Daoy (cell line): ENCODE results near the gene TIMP2. TPM values are rescaled to one million over a fixed set of nuclear protein-coding genes. Genes with fewer than 3 reads are reported as not detected.
"Not testable (repeated sequence)": the region's sequence is repeated elsewhere in the genome, so short reads cannot be mapped to it uniquely, and the experiment has no call there.

Source experiments
- DNase-seq: peaks from one replicate; pipeline ENCODE4 v3.0.0-alpha.2; 2015; ENCODE audit warnings: low read depth
- total RNA-seq: library from RNA; depleted of rRNA; stranded (reverse); fragments of >200 nt; shearing (Covaris generic); gene quantifications from 2 replicates; pipeline ENCODE4 v1.2.3, GENCODE V29; 2014

TIMP2 gene
- total RNA-seq, 1 experiment from 2014 or later = 53.1 TPM

- peak; percentile 32 for DNase-seq
Observed at GRCh38 chr17:78956254-78956653, 31.1 kb upstream of the TIMP2 start.

GRCh38 chr17:78954684-78955083 lies 29.5 kb upstream of the TIMP2 start:
- no peak for DNase-seq

- no peak for DNase-seq
Observed at GRCh38 chr17:78953356-78954350, 28.5 kb upstream of the TIMP2 start.

- no peak for DNase-seq
Observed at GRCh38 chr17:78952706-78953105, 27.5 kb upstream of the TIMP2 start.

- no peak for DNase-seq
Observed at GRCh38 chr17:78951967-78952551, 26.9 kb upstream of the TIMP2 start.

- no peak for DNase-seq
Observed at GRCh38 chr17:78950870-78951269, 25.7 kb upstream of the TIMP2 start.

GRCh38 chr17:78947235-78948149 lies 22.3 kb upstream of the TIMP2 start:
- DNase-seq = peak; percentile 65

GRCh38 chr17:78946631-78947030 lies 21.4 kb upstream of the TIMP2 start:
- no peak for DNase-seq

GRCh38 chr17:78946131-78946530 lies 20.9 kb upstream of the TIMP2 start:
- no peak for DNase-seq

GRCh38 chr17:78945455-78945854 lies 20.3 kb upstream of the TIMP2 start:
- not testable (repeated sequence) for DNase-seq

GRCh38 chr17:78944956-78945355 lies 19.8 kb upstream of the TIMP2 start:
- no peak for DNase-seq

GRCh38 chr17:78944026-78944425 lies 18.8 kb upstream of the TIMP2 start:
- DNase-seq = no peak

- DNase-seq = peak; percentile 67
Observed at GRCh38 chr17:78940708-78941107, 15.5 kb upstream of the TIMP2 start.

- no peak for DNase-seq
Observed at GRCh38 chr17:78940258-78940657, 15.1 kb upstream of the TIMP2 start.

GRCh38 chr17:78939615-78940014 lies 14.4 kb upstream of the TIMP2 start:
- peak; percentile 85 for DNase-seq

- DNase-seq = no peak
Observed at GRCh38 chr17:78937561-78937960, 12.4 kb upstream of the TIMP2 start.

GRCh38 chr17:78935419-78936323 lies 10.5 kb upstream of the TIMP2 start:
- peak; percentile 99 for DNase-seq

GRCh38 chr17:78934681-78935418 lies 9.7 kb upstream of the TIMP2 start:
- peak; percentile 54 for DNase-seq

- peak; percentile 99 for DNase-seq
Observed at GRCh38 chr17:78933959-78934568, 8.9 kb upstream of the TIMP2 start.
